ENCODE data around the gene SUSD3.

DNA sequence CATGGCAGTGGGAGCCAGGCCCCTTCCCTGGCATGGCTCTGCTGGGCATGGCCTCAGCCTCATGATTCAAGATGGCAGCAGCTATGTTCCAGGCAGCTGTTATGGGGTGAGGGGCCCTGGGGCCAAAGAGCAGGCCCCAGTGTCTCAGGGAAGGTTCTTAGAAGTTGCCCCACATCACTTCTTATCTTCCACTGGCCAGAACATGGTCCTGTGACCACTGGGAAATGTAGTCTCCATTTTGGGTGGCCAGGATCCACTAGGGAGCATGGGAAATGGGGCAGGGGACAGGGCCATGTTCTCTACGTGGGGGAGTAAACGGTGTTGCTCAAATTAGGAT is 18.3 kb downstream of the SUSD3 start:
- TF ChIP-seq GABPB1 (CRISPR knock-in tag; IDR thresholded peaks at IDR 0.05) (no peak), CTCF (IDR thresholded peaks at IDR 0.05) (no peak), ZNF232 (CRISPR knock-in tag; IDR thresholded peaks at IDR 0.05) (no peak), HMGXB4 (CRISPR knock-in tag; IDR thresholded peaks at IDR 0.05) (no peak), ARID4B (CRISPR knock-in tag; IDR thresholded peaks at IDR 0.05; ENCODE audit: borderline replicate concordance) (no peak), FOXK1 (CRISPR knock-in tag; IDR thresholded peaks at IDR 0.05) (no peak), CREB1 (CRISPR knock-in tag; IDR thresholded peaks at IDR 0.05) (no peak), SMAD3 (CRISPR knock-in tag; IDR thresholded peaks at IDR 0.05; ENCODE audit: borderline replicate concordance) (no peak), ZNF263 (CRISPR knock-in tag; IDR thresholded peaks at IDR 0.05; ENCODE audit: low read depth) (no peak)
